Thoracic aorta (tissue), 2 donors: ENCODE measurements around the gene PPP1R13B. TPM values are rescaled to one million over a fixed set of nuclear protein-coding genes. Genes with fewer than 3 reads are reported as not detected.

Experiments used
- ATAC-seq: fragments of 150-250 bp; one replicate; pipeline ENCODE4 v1.8.0; 2017; ENCODE audit warnings: low read depth; ENCODE audit not compliant: insufficient number of reproducible peaks, low FRiP score
- DNase-seq: peaks from one replicate; pipeline ENCODE4 v3.0.0-alpha.2; 2020; ENCODE audit warnings: low spot score
- H3K27ac ChIP-seq, 2 donors: fragments of 200-600 bp; sonication (generic); 1 replicate in 1 of 2; 2 replicates in 1 of 2; pipeline ENCODE4 v1.5.1; 2016; ENCODE audit warnings: mild to moderate bottlenecking in 2 of 2, moderate library complexity in 2 of 2
- H3K27me3 ChIP-seq: fragments of 200-600 bp; sonication (generic); replicated peaks from 2 replicates; pipeline ENCODE4 v1.6.0; 2016; ENCODE audit warnings: mild to moderate bottlenecking; ENCODE audit not compliant: insufficient read depth
- H3K36me3 ChIP-seq: fragments of 200-600 bp; sonication (generic); one replicate; pipeline ENCODE4 v1.5.1; 2016
- H3K4me1 ChIP-seq, 2 donors: fragments of 200-600 bp; sonication (generic); 1 replicate in 1 of 2; 2 replicates in 1 of 2; pipeline versions ENCODE4 v1.5.1 to v1.6.0; 2016; ENCODE audit warnings: low read depth in 2 of 2, mild to moderate bottlenecking in 1 of 2; ENCODE audit not compliant: control insufficient read depth in 1 of 2
- H3K4me3 ChIP-seq: fragments of 200-600 bp; sonication (generic); 2 replicates; pipeline ENCODE4 v1.5.1; 2016; ENCODE audit warnings: mild to moderate bottlenecking
- H3K9me3 ChIP-seq: fragments of 200-600 bp; sonication (generic); 2 replicates; pipeline ENCODE4 v1.5.1; 2016
- total RNA-seq, 2 donors: library from RNA; depleted of rRNA; stranded (reverse); fragments of >200 nt; gene quantifications; one replicate each; pipeline versions ENCODE4 v1.1.0 to v1.2.3, GENCODE V29; 2016
- TF ChIP-seq, protein P1 (sequence below): fragments of 200-600 bp; sonication (generic); IDR thresholded peaks from one replicate; pipeline ENCODE4 v1.5.1; 2019; ENCODE audit warnings: antibody characterized with exemption

The PPP1R13B gene
- total RNA-seq, 2 donors from 2014 or later, result 10.7 to 15.3 TPM

DNA sequence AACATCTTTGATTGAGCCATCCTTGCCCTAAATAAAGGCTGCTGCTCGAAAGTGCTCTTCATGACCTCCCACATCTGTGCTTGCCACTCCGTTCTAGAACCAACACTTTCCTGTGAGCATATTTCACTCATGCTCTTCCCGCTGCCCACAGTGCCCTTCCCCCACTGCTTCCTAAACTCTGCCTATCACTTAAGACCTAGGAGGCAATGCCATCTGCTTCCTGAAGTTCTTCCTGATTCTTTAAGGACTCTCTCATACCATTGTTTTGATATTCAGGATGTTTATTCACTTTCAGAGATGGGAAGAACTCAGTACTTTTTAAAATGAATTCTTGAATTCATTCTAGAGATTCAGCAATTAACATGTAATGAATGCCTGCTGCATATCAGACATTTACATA, 81.8 kb downstream of the PPP1R13B start:
- H3K27ac ChIP-seq, result no peak overlapping the region
- H3K4me3 ChIP-seq, result no peak overlapping the region
- DNase-seq (no peak), ATAC-seq (no peak)
- no peaks in the 10 kb centered on the region for H3K27me3 ChIP-seq
- TF ChIP-seq, protein P1, sequence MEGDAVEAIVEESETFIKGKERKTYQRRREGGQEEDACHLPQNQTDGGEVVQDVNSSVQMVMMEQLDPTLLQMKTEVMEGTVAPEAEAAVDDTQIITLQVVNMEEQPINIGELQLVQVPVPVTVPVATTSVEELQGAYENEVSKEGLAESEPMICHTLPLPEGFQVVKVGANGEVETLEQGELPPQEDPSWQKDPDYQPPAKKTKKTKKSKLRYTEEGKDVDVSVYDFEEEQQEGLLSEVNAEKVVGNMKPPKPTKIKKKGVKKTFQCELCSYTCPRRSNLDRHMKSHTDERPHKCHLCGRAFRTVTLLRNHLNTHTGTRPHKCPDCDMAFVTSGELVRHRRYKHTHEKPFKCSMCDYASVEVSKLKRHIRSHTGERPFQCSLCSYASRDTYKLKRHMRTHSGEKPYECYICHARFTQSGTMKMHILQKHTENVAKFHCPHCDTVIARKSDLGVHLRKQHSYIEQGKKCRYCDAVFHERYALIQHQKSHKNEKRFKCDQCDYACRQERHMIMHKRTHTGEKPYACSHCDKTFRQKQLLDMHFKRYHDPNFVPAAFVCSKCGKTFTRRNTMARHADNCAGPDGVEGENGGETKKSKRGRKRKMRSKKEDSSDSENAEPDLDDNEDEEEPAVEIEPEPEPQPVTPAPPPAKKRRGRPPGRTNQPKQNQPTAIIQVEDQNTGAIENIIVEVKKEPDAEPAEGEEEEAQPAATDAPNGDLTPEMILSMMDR, result no peak
- no peaks in the 10 kb centered on the region for H3K9me3 ChIP-seq
- no peaks in the 10 kb centered on the region for H3K36me3 ChIP-seq
- no peaks in the 10 kb centered on the region for H3K4me1 ChIP-seq

DNA sequence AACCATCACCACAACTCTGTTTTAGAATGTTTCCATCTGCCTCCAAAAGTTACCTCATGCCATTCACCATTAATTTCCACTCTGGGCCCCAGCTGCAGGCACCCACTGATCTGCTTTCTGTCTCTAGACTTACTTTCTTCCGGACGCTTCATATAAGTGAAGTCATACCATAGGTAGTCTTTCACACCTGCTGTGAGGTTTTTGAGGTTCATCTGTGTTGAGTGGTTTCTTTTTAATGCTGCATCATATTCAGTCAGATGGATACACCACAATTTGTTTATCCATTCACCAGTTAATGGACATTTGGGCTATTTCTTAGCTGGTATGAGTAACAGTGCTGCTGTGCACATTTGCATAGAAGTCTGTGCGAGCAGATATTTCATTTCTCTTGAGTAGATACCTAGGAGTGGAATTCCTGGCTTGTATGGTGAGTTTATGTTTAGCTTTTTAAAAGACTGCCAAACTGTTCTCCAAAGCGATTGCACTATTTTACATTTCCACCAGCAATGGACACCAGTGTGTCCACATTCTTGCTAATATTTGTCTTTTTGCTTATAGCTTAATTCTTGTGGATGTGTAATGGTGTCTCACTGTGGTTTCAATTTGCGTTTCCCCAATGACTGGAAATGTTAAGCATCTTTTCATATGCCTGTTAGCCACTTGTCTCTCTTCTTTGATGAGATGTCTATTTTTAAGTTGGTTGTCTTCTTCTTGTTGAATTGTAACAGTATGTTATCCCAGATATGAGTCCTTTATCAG, 83.5 kb downstream of the PPP1R13B start:
- H3K27me3 ChIP-seq, result no peaks in the 10 kb centered on the region
- ATAC-seq (no peak), DNase-seq (no peak)
- no peaks in the 10 kb centered on the region for H3K9me3 ChIP-seq
- H3K4me1 ChIP-seq, result no peaks in the 10 kb centered on the region
- TF ChIP-seq, protein P1, result no peak
- H3K36me3 ChIP-seq, result no peaks in the 10 kb centered on the region
- H3K4me3 ChIP-seq, result no peak overlapping the region
- no peak overlapping the region for H3K27ac ChIP-seq

- no peak overlapping the region for H3K4me3 ChIP-seq
- H3K4me1 ChIP-seq, result no peaks in the 10 kb centered on the region
- TF ChIP-seq, protein P1, result no peak
- no peak overlapping the region for H3K27ac ChIP-seq
- no peaks in the 10 kb centered on the region for H3K9me3 ChIP-seq
- no peaks in the 10 kb centered on the region for H3K36me3 ChIP-seq
- no peak for ATAC-seq
- no peak for DNase-seq
- H3K27me3 ChIP-seq, result no peaks in the 10 kb centered on the region
Observed at GRCh38 chr14:103762541-103762940, 84.8 kb downstream of the PPP1R13B start.

DNA sequence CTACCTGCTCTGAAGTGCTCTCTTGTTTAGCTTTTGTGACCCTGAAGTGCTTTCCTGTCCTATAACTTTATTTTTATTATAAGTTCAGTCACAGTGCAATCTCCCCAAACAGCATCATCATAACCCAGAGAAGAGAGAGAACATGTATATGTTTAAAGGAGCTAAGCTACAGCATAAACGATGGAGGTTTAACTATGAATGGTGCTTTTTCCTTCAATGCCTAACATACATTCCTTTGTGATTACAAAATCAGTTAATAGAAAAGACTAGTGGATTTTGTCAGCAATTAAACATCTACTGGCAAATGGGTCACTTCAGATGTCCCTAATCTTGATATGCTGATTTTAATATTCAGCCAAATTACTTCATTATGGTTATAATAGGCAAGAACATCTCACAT, 85.3 kb downstream of the PPP1R13B start:
- TF ChIP-seq, protein P1, result no peak
- ATAC-seq, result no peak
- H3K4me1 ChIP-seq, result no peaks in the 10 kb centered on the region

GRCh38 chr14:103758059-103758776, 89.2 kb downstream of the PPP1R13B start:
- H3K4me1 ChIP-seq, result no peaks in the 10 kb centered on the region
- no peak for ATAC-seq
- H3K4me3 ChIP-seq, result no peak overlapping the region

More for the DNA sequence above, 85.3 kb downstream of the PPP1R13B start:
- DNase-seq, result no peak
- no peaks in the 10 kb centered on the region for H3K27me3 ChIP-seq
- H3K36me3 ChIP-seq, result no peaks in the 10 kb centered on the region
- H3K9me3 ChIP-seq, result no peaks in the 10 kb centered on the region
- no peak overlapping the region for H3K4me3 ChIP-seq
- H3K27ac ChIP-seq, result no peak overlapping the region

More at GRCh38 chr14:103758059-103758776, 89.2 kb downstream of the PPP1R13B start:
- no peaks in the 10 kb centered on the region for H3K27me3 ChIP-seq
- H3K27ac ChIP-seq, result no peak overlapping the region
- TF ChIP-seq, protein P1, result no peak
- no peaks in the 10 kb centered on the region for H3K36me3 ChIP-seq
- H3K9me3 ChIP-seq, result no peaks in the 10 kb centered on the region
- DNase-seq, result no peak
